ENCODE measurements around the gene CDC6.
A peak's percentile ranks its signal among the peaks of the same experiment; 100 is the strongest.

Gene CDC6

DNA sequence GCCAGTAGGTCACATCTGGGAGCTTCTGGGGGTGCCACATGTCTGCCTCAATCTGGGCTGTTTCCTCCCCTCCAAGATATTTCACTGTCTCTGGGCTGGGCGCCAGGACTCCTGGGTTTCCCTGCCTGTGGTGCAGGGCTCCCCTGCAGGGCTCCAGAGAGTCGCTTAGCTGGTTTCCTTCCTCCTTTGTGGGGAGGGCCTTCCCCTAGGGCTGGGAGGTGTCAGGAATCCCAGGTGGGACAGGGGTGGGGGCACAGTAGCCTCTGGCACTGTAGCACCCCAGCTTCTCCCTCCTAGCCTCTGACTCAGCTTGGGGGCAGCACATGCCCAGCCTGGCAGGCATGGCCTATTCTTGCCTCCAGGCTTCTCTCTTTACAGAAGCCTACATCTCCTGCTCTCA lies 23.9 kb downstream of the CDC6 start:
- no peak for DNase-seq (ENCODE audit: low read depth in 2 of 2)

GRCh38 chr17:40312131-40312731 lies 24.6 kb downstream of the CDC6 start:
- no peak for DNase-seq (ENCODE audit: low read depth in 2 of 2)

- no peak for DNase-seq (ENCODE audit: low read depth in 2 of 2)
Observed at GRCh38 chr17:40312893-40313667, 25.4 kb downstream of the CDC6 start.

DNA sequence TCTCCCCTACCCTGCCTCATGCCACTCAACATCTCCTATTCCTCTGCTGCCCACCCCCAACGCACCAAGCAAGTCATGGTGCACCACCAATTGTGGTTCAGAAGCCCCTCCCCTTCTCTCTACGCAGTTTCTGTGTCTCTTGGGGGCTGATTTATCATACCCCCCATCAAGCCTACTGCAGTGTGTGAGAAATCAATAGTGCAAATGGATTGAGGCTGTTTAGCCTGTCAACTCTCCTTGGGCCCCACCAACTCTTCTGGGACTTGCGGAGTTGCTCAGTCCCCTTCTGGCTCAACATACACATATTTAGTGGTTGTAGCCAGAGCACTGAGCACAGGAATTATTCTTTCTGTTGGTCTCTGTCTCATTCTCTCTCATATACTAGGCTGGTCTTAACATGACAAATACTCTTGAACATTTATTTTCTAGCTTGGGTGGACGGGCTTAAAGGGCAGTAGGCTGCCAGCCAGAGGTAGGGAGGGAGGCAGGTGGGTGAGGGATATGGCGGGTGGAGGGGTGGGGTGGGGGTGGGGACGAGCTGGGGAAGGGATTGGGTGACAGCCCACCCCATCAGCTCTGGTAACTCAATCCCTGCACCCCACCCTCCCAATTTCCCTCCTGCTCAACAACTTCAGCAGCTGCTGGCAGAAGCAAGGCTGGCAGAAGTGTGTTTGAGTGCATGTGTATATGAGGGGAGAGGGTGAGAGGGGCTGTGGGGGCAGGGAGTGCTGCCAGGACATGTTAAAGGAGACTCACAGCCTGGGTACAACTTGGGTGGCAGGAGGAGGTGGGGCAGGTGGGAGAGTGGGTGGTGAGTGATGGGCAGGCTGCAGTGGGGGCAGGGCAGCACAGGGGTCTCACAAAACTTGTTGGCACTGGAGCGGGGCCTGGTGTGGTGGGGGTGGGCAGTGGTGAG lies 26.2 kb downstream of the CDC6 start:
- no peak for DNase-seq (ENCODE audit: low read depth in 2 of 2)

GRCh38 chr17:40314584-40314956 lies 26.9 kb downstream of the CDC6 start:
- peak; percentile 66 to 84 for DNase-seq (ENCODE audit: low read depth in 2 of 2)

- DNase-seq (ENCODE audit: low read depth in 2 of 2), result no peak
Observed at GRCh38 chr17:40315206-40315605, 27.5 kb downstream of the CDC6 start.

DNA sequence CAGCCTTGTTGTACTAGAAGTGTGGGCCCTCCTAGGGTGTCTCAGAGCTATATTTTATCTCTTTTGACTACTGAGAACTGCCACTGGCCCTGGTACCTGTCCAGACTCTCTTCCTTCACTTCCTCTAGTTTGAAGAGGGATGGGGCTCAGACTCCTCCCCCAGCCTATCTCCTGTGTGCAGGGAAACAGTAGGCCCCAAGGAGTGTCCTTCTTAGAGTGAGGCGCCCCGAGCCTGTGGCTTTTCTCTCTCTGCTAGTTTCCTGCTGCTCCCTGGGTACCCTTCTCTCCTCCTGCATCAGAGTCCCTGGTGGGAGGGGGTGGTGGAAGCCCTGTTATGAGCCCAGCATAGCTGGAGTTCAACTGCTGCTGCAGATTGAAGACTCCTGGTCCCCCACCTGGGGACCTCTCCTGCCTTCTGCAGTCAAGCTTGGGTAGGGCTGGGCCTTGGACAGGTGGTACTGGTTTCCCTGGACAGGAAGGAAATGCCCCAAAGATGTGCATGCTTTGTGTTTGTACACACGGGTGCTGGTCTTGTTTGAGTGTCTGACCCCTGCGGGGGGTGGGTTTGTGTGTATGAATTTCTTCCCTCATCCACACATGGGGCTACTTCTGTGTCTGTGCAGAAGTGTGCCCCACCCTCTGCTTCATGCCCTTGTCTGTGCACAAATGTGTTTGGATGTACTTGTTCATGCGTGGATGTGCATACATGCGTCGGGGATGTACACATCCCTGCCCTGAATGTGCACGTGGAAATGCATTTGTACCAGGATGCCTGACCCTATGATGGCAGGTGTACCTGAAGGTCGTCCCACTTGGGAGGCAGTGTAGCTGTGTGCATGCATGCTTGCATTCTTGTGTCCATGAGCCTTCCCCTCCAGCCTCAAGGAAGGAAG lies 28.2 kb downstream of the CDC6 start:
- DNase-seq (ENCODE audit: low read depth in 2 of 2), result no peak

DNA sequence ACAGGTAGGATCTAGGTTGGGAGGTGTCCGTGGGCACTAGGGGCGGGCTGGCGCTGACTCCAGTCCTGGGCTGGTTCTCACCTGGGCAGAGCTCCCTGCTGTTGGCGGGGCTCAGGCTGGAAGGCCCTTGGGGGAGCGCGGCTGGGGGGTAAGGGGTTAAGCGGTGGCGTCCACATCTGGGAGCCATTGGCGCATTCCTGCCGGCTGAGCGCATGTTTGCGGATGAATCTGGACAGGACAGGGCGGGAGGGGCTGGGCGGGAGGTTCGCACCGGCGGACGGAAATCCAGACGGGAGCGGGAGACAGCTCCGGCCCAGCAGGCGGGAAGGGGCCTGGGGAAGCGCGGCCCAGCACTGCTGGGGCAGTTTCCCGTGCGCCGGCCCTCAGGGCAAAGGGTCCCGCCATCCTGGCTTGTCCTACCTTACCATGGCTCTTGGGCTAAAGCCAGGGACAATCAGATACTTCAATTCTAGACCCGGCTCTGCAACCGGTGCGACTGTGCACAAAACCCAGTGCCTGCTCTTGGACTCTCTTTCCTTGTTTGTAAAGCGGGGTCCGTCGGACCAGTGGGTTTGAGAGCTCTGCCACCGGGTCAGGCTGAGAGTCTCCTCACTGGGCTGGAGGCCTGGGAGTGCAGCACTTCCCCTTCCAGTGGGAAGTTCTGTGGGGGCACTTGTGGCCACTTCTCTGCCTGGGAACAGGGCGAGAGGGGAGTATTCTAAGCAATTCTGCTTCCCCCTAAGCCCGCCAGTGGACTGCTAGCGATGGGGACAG lies 29.1 kb downstream of the CDC6 start:
- no peak for DNase-seq (ENCODE audit: low read depth in 2 of 2)

DNA sequence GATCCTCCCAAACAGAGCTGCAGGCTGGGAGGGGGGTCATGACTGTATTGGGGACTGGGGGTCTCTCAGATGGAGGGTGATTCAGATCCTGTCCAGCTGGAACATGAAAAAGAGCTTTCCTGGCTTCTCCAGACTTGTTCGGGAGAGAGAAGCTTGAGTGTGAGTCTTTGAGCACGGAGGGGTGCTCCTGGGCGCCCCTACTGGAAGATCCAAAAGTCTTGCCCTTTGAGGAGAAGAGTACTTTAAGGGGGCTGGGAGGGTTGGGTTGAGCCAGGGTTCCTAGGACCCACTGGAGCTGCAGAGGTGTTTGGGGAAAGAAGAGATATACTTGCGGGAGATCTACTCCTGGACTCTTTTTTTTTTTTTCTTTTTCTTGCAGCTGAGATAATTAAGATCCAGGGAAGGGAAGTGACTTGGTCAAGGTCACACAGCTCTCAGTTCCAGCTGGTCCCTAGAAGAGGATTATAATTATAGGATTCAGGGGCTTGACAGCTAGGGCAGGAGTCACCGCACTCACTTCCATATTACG lies 29.7 kb downstream of the CDC6 start:
- DNase-seq (ENCODE audit: low read depth in 2 of 2), result no peak

DNA sequence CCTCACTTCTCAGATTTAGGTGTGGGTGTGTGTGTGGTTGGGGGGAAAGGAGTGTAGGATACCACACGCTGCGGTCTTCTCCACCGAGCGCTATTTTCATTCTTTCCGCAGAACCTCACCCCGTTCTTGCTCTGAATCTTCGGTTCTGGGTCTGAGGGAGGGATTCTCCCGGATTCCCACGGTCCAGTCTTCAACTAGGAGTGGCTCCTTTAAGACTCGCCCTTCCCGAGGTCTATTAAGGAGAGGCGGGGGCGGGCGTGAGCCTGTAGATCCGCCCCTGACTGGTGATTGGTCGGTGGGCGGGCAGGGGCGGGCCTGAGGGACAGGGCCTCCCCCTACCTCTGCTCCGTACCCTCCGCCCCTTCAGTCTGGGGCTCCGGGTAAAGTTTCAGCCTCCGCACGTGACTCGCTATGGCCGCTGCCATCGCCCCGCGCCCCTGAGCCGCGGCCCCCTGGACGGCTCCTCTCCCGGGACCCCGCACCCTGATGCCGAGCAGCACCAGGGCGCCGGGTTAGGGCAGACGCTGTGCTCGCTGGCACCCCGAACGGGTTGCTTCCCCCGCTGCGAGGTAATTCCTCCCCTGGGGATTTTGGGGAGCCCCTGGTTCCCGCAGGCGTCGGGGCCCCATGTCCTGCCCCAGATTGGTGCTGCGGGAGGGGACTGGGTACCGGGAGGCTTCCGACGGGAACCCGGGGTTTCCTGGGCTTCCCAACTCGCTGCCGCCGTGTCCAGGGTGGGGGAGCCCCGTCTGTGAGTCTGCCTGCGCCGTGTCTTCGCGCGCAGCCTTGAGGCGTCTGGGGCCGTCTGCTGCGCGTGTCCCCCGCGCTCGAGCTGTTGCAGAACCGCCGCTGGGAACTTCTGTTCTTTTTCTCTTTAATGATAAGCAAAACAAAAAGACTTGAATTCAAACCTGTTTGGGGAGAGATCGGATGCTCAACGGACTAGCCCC lies 30.5 kb downstream of the CDC6 start:
- peak; percentile 78 to 85 for DNase-seq (ENCODE audit: low read depth in 2 of 2)

DNA sequence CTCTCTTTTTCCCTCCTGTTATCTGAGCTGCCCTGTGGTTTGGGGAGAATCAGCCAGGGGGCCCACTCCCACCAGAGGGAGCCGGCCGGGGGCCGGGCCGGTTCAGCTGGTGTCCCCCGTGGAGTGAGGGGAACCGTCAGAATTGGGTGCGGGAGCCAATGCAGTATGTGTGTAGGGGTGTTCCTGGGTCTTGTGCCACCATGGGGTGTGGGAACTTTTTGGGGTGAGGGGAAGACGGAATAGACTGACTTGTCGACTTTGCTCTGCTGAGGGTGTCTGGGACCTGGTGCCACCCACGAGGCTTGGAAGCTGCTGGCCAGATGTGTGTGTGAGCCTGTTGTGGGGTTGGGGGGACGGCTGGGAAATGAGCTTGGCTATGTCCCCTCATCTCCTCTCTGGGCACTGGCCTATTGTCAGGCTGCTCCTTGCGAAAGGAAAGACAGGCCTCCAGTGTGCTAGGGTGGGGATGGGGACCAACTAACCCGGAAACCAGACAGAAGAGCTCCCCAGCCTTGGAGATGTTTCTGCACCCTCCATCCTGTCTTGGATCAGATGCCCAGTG lies 31.2 kb downstream of the CDC6 start:
- DNase-seq (ENCODE audit: low read depth in 2 of 2), result no peak

DNA sequence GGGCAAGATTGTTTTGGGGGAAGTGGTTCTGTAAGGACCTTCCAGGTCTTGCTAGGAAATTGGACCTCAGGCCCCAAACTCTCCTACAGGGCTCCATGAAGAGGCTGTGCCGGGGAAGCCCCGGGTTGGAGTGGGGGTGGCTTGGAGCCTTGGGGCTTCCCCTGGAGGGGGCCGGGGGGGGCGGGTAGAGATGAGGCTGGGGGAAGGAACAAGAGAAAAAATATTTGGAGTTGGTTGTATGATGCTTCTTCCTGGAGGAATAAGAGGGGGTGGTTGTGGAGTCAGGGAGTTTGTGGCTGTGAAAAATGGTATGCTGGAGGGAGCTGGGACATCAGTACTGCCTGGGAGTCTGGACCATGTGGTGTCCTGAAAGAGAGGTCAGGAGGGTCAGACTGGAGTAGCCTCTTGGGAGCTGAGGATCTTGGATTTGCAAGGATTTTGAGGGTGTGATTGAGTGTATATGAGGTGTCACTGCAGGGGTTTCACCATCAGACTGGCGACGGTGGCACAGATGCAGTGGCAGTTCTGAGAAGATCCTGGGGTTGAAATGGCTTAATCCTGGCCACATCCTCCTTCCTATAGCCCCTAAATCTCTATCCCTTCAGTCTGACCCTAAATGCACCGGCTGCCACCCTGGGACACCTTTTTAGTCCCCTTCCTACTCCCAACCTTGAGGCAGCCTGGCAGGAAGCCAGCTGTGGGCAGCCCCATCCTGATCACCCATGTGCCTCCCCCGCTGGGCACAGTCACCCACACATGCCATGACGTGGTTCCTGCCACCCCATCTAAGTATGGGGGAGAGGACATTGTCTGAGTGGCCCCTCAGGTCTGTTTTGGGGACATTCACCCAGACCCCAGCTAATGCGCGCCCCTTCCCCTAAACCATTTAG lies 32.2 kb downstream of the CDC6 start:
- peak in 1 of 2 donors; percentile 80 for DNase-seq (ENCODE audit: low read depth in 2 of 2)

DNA sequence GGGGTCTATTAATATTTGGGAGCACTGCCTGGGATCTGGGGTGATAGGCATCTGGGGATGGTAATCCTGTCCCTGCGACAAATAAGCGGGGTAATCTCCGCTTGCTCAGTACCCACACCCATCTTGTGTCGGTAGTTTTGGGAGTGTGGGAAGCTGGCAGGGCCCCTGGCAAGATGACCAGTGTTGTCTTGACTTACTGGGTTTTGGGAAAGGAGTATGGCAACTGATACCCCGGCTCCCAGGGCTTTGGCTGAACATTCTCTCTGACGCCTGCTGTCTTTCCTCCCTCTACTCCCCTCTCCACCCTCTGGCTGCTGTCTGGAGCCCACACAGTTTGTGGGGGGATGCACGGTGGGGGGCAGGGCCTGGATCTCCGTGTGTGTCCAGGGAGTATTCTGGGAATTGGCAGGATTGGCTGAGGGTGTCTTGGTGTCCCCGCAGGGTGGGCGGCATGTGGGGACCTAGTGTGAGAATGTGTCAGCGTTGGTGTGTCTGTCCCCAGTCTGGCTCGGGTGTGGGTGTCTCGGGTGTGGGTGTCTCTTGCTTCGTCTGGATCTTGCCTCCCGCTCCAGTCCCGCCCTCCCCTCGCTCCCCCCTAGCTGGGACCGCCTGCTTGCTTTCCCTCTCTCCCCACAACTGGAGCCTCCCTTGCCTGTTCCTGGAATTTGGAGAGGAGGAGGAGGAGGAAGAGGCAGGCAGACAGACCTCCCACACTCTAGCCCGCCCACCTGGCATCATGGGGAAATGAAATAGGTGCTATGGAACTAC lies 33.3 kb downstream of the CDC6 start:
- peak in 1 of 2 donors; percentile 49 for DNase-seq (ENCODE audit: low read depth in 2 of 2)

- DNase-seq (ENCODE audit: low read depth in 2 of 2), result no peak
Observed at GRCh38 chr17:40321524-40321929, 33.8 kb downstream of the CDC6 start.

GRCh38 chr17:40321961-40322357 lies 34.3 kb downstream of the CDC6 start:
- no peak for DNase-seq (ENCODE audit: low read depth in 2 of 2)

- DNase-seq (ENCODE audit: low read depth in 2 of 2), result peak; percentile 52 to 79
Observed at GRCh38 chr17:40322358-40323315, 35.0 kb downstream of the CDC6 start.
